H54 (cell line): ENCODE measurements around the gene AAGAB.

ENCODE experiments used
- DNase-seq: peaks from one replicate; pipeline ENCODE4 v3.0.0; 2011; ENCODE audit warnings: low spot score, mixed read lengths; ENCODE audit not compliant: insufficient read length
- FAIRE-seq: peaks from 3 replicates; lab custom pipeline; 2011; peaks lifted over from hg19 to GRCh38; lab: Jason Lieb, UNC
- POLR2A ChIP-seq: IDR thresholded peaks from 2 replicates; pipeline ENCODE4 v1.6.1; 2011; ENCODE audit warnings: low read depth, mild to moderate bottlenecking, low read length

AAGAB gene

GRCh38 chr15:67194171-67195114 is 60.0 kb downstream of the AAGAB start:
- DNase-seq: no peak
- no peak for FAIRE-seq
- TF ChIP-seq POLR2A: no peak

- no peak for FAIRE-seq
- no peak for TF ChIP-seq POLR2A
- DNase-seq: no peak
Observed at GRCh38 chr15:67193223-67193990, 61.1 kb downstream of the AAGAB start.

GRCh38 chr15:67192185-67192820 is 62.2 kb downstream of the AAGAB start:
- FAIRE-seq: no peak
- DNase-seq: no peak
- no peak for TF ChIP-seq POLR2A

- DNase-seq: no peak
- no peak for FAIRE-seq
- no peak for TF ChIP-seq POLR2A
Observed at GRCh38 chr15:67190813-67191212, 63.6 kb downstream of the AAGAB start.

- FAIRE-seq (no peak), DNase-seq (no peak)
- no peak for TF ChIP-seq POLR2A
Observed at GRCh38 chr15:67190326-67190725, 64.1 kb downstream of the AAGAB start.

GRCh38 chr15:67189326-67190051 is 65.0 kb downstream of the AAGAB start:
- no peak for TF ChIP-seq POLR2A
- no peak for FAIRE-seq
- no peak for DNase-seq

GRCh38 chr15:67188551-67189218 is 65.8 kb downstream of the AAGAB start:
- DNase-seq (no peak), FAIRE-seq (no peak)
- TF ChIP-seq POLR2A: no peak

- FAIRE-seq (no peak), DNase-seq (no peak)
- TF ChIP-seq POLR2A: no peak
Observed at GRCh38 chr15:67187351-67187854, 67.1 kb downstream of the AAGAB start.

- FAIRE-seq (no peak), DNase-seq (no peak)
- TF ChIP-seq POLR2A: no peak
Observed at GRCh38 chr15:67186688-67187087, 67.8 kb downstream of the AAGAB start.

GRCh38 chr15:67186226-67186649 is 68.2 kb downstream of the AAGAB start:
- DNase-seq (no peak), FAIRE-seq (no peak)
- TF ChIP-seq POLR2A: no peak

- no peak for TF ChIP-seq POLR2A
- DNase-seq: no peak
- FAIRE-seq: no peak
Observed at GRCh38 chr15:67185621-67186225, 68.7 kb downstream of the AAGAB start.

- FAIRE-seq (no peak), DNase-seq (no peak)
Observed at GRCh38 chr15:67185051-67185450, 69.4 kb downstream of the AAGAB start.

More at GRCh38 chr15:67185051-67185450, 69.4 kb downstream of the AAGAB start:
- no peak for TF ChIP-seq POLR2A
